Measurements from ENCODE around the gene BTBD2.

BTBD2 gene

DNA sequence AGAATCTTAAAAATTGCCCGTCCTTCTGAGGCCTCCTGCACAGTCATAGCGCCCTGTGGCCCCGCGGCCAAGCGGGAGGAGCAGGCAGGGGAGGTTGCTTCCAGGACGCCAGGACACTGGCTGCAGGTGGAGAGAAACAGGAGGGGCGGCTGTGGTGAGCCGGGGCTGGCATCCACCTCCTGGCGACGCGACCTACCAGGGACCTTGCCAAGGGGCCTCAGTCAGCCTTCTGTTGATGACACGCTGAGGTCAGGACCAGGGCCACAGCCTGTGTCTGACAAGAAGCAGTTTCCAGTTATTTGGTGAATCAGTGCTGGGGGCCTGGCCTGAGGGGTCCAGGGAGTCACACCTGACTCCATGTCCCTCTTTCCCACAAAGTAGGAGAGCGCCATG is 48.9 kb upstream of the BTBD2 start:
- TF ChIP-seq, protein P1, sequence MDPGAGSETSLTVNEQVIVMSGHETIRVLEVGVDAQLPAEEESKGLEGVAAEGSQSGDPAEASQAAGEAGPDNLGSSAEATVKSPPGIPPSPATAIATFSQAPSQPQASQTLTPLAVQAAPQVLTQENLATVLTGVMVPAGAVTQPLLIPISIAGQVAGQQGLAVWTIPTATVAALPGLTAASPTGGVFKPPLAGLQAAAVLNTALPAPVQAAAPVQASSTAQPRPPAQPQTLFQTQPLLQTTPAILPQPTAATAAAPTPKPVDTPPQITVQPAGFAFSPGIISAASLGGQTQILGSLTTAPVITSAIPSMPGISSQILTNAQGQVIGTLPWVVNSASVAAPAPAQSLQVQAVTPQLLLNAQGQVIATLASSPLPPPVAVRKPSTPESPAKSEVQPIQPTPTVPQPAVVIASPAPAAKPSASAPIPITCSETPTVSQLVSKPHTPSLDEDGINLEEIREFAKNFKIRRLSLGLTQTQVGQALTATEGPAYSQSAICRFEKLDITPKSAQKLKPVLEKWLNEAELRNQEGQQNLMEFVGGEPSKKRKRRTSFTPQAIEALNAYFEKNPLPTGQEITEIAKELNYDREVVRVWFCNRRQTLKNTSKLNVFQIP (CRISPR knock-in tag; IDR thresholded peaks at IDR 0.05; ENCODE audit: borderline replicate concordance, low read depth), result no peak
- TF ChIP-seq GLIS3 (CRISPR knock-in tag; IDR thresholded peaks at IDR 0.05) (no peak), ESRRG (CRISPR knock-in tag; IDR thresholded peaks at IDR 0.05) (no peak)
- TF ChIP-seq, protein P2, sequence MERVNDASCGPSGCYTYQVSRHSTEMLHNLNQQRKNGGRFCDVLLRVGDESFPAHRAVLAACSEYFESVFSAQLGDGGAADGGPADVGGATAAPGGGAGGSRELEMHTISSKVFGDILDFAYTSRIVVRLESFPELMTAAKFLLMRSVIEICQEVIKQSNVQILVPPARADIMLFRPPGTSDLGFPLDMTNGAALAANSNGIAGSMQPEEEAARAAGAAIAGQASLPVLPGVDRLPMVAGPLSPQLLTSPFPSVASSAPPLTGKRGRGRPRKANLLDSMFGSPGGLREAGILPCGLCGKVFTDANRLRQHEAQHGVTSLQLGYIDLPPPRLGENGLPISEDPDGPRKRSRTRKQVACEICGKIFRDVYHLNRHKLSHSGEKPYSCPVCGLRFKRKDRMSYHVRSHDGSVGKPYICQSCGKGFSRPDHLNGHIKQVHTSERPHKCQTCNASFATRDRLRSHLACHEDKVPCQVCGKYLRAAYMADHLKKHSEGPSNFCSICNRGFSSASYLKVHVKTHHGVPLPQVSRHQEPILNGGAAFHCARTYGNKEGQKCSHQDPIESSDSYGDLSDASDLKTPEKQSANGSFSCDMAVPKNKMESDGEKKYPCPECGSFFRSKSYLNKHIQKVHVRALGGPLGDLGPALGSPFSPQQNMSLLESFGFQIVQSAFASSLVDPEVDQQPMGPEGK (CRISPR knock-in tag; IDR thresholded peaks at IDR 0.05; ENCODE audit: borderline replicate concordance), result no peak
- ATAC-seq, result no peak

DNA sequence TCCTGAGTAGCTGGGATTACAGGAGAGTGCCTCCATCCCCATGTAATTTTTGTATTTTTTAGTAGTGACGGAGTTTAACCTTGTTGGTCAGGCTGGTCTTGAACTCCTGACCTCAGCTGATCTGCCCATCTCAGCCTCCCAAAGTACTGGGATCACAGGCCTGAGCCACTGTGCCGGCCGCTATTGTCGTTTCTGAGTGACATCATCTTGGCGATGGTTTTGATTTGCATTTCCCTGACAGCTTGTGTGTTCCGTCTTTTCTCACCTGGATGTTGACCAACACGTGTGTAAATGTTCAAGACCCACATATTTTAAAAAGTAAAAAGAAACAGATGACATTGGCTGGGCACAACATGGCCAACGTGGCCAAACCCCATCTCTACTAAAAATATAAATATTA is 48.3 kb upstream of the BTBD2 start:
- TF ChIP-seq ZFP30 (CRISPR knock-in tag; IDR thresholded peaks at IDR 0.05) (no peak), ZFP3 (CRISPR knock-in tag; IDR thresholded peaks at IDR 0.05) (no peak), ZNF8 (CRISPR knock-in tag; IDR thresholded peaks at IDR 0.05) (no peak)
- TF ChIP-seq, protein P1 (CRISPR knock-in tag; IDR thresholded peaks at IDR 0.05; ENCODE audit: borderline replicate concordance, low read depth), result no peak
- TF ChIP-seq, protein P3, sequence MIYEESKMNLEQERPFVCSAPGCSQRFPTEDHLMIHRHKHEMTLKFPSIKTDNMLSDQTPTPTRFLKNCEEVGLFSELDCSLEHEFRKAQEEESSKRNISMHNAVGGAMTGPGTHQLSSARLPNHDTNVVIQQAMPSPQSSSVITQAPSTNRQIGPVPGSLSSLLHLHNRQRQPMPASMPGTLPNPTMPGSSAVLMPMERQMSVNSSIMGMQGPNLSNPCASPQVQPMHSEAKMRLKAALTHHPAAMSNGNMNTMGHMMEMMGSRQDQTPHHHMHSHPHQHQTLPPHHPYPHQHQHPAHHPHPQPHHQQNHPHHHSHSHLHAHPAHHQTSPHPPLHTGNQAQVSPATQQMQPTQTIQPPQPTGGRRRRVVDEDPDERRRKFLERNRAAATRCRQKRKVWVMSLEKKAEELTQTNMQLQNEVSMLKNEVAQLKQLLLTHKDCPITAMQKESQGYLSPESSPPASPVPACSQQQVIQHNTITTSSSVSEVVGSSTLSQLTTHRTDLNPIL (CRISPR knock-in tag; IDR thresholded peaks at IDR 0.05; ENCODE audit: low read depth), result no peak
- no peak for ATAC-seq

DNA sequence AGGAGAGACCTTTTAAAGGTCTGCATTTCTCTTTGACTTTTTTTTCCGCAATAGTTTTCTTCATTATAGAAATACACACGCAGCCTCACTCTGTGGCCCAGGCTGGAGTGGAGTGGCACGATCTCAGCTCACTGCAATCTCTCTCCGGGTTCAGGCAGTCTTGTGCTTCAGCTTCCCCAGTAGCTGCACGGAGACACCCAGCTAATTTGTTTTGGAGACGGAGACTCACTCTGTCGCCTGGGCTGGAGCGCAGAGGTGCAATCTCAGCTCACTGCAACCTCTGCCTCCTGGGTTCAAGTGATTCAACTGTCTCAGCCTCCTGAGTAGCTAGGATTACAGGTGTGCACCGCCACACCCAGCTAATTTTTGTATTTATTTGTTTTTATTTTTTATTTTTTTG is 47.3 kb upstream of the BTBD2 start:
- no peak for ATAC-seq
- TF ChIP-seq ZFP30 (CRISPR knock-in tag; IDR thresholded peaks at IDR 0.05) (no peak), ESRRG (CRISPR knock-in tag; IDR thresholded peaks at IDR 0.05) (no peak), TCF4 (CRISPR knock-in tag; IDR thresholded peaks at IDR 0.05; ENCODE audit: borderline replicate concordance) (no peak), ZNF70 (CRISPR knock-in tag; IDR thresholded peaks at IDR 0.05) (no peak), ZFP3 (CRISPR knock-in tag; IDR thresholded peaks at IDR 0.05) (no peak), ARNTL (CRISPR knock-in tag; IDR thresholded peaks at IDR 0.05; ENCODE audit: borderline replicate concordance, low read depth) (no peak), CSDC2 (CRISPR knock-in tag; IDR thresholded peaks at IDR 0.05) (no peak), ISL1 (CRISPR knock-in tag; IDR thresholded peaks at IDR 0.05) (no peak), ZC3H10 (CRISPR knock-in tag; IDR thresholded peaks at IDR 0.05) (no peak), SNAI2 (CRISPR knock-in tag; IDR thresholded peaks at IDR 0.05) (no peak), PPARA (CRISPR knock-in tag; IDR thresholded peaks at IDR 0.05; ENCODE audit: borderline replicate concordance) (no peak), RARB (CRISPR knock-in tag; IDR thresholded peaks at IDR 0.05) (no peak), TOX (CRISPR knock-in tag; IDR thresholded peaks at IDR 0.05; ENCODE audit: borderline replicate concordance) (no peak), OSR1 (CRISPR knock-in tag; IDR thresholded peaks at IDR 0.05) (no peak)
- TF ChIP-seq, protein P1 (CRISPR knock-in tag; IDR thresholded peaks at IDR 0.05; ENCODE audit: borderline replicate concordance, low read depth), result no peak
- TF ChIP-seq, protein P2 (CRISPR knock-in tag; IDR thresholded peaks at IDR 0.05; ENCODE audit: borderline replicate concordance), result no peak
- TF ChIP-seq, protein P4, sequence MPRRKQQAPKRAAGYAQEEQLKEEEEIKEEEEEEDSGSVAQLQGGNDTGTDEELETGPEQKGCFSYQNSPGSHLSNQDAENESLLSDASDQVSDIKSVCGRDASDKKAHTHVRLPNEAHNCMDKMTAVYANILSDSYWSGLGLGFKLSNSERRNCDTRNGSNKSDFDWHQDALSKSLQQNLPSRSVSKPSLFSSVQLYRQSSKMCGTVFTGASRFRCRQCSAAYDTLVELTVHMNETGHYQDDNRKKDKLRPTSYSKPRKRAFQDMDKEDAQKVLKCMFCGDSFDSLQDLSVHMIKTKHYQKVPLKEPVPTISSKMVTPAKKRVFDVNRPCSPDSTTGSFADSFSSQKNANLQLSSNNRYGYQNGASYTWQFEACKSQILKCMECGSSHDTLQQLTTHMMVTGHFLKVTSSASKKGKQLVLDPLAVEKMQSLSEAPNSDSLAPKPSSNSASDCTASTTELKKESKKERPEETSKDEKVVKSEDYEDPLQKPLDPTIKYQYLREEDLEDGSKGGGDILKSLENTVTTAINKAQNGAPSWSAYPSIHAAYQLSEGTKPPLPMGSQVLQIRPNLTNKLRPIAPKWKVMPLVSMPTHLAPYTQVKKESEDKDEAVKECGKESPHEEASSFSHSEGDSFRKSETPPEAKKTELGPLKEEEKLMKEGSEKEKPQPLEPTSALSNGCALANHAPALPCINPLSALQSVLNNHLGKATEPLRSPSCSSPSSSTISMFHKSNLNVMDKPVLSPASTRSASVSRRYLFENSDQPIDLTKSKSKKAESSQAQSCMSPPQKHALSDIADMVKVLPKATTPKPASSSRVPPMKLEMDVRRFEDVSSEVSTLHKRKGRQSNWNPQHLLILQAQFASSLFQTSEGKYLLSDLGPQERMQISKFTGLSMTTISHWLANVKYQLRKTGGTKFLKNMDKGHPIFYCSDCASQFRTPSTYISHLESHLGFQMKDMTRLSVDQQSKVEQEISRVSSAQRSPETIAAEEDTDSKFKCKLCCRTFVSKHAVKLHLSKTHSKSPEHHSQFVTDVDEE (CRISPR knock-in tag; IDR thresholded peaks at IDR 0.05), result no peak
- TF ChIP-seq, protein P3 (CRISPR knock-in tag; IDR thresholded peaks at IDR 0.05; ENCODE audit: low read depth), result no peak
- TF ChIP-seq, protein P5, sequence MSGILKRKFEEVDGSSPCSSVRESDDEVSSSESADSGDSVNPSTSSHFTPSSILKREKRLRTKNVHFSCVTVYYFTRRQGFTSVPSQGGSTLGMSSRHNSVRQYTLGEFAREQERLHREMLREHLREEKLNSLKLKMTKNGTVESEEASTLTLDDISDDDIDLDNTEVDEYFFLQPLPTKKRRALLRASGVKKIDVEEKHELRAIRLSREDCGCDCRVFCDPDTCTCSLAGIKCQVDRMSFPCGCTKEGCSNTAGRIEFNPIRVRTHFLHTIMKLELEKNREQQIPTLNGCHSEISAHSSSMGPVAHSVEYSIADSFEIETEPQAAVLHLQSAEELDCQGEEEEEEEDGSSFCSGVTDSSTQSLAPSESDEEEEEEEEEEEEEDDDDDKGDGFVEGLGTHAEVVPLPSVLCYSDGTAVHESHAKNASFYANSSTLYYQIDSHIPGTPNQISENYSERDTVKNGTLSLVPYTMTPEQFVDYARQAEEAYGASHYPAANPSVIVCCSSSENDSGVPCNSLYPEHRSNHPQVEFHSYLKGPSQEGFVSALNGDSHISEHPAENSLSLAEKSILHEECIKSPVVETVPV (CRISPR knock-in tag; IDR thresholded peaks at IDR 0.05), result no peak
